Activated CD8-positive, alpha-beta memory T cell treated with anti-CD3 and anti-CD28 coated beads for 1 hour (primary cell): ENCODE results near the gene EPB41.

ENCODE experiments used
- DNase-seq, 2 donors: peaks; one replicate each; pipeline ENCODE4 v3.0.0-alpha.2; 2020; ENCODE audit warnings: low read depth in 1 of 2; ENCODE audit errors: extremely low read depth in 1 of 2

Gene EPB41

DNA sequence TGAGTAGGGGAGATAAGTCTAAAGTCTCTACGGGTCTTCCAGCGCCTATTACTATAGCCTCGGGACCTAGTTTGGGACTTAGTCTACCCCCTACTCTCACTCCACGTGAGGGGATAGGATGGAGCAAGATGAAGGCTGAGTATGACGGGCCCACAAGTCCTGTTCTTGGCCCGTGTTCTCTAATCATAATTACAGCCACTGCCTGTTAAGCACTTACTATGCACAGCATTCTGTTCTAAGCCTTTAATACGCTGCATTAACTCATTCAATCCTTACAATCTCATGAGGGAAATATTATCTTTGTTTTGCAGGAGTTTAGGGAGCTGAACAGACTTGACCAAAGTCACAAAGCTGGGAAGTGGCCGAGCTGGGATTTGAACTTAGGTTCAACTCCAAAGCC lies 23.9 kb upstream of the EPB41 start:
- DNase-seq, result no peak

- DNase-seq, result no peak
These were observed 23.5 kb upstream of the EPB41 start for GRCh38 chr1:28890836-28891235.

DNA sequence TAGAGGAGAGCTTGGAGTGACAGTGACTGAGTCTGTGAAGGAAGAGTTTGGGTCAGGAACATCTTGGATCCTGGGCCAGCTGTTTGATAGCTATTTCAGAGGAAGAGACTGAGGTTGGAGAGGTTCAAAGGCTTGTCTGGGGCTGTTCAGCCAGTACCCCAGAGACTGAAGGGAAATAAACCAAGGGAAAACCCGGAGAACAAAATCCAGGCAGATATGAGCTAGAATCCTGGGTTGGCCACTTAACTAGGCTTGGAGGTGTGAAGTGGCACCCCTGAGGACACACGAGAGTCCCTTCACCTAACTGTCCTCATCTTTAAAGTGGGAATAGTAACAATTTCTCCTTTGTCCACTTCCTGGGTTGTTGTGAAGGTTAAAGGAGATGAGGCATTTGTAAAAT lies 23.1 kb upstream of the EPB41 start:
- DNase-seq, result no peak

GRCh38 chr1:28893403-28894102 lies 20.8 kb upstream of the EPB41 start:
- no peak for DNase-seq

DNA sequence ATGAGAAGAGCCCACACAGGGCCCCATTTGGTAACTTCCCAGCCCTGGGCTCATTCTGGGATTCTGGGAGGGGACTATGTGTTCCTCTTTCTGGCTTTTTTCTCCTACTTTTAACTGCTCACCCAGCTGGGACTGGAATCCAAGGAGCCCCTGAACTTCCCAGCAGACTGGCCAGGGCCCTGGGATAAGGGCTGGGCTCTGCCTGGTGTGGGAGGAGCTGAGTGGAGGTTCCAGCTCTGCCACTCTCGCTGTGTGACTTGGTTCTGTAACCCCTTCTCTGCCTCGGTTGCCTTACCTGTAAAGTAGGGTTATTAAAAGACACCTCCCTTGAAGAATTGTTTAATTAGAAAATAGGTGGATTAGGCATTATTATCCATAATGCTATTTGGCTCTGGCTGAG lies 19.6 kb upstream of the EPB41 start:
- no peak for DNase-seq

DNA sequence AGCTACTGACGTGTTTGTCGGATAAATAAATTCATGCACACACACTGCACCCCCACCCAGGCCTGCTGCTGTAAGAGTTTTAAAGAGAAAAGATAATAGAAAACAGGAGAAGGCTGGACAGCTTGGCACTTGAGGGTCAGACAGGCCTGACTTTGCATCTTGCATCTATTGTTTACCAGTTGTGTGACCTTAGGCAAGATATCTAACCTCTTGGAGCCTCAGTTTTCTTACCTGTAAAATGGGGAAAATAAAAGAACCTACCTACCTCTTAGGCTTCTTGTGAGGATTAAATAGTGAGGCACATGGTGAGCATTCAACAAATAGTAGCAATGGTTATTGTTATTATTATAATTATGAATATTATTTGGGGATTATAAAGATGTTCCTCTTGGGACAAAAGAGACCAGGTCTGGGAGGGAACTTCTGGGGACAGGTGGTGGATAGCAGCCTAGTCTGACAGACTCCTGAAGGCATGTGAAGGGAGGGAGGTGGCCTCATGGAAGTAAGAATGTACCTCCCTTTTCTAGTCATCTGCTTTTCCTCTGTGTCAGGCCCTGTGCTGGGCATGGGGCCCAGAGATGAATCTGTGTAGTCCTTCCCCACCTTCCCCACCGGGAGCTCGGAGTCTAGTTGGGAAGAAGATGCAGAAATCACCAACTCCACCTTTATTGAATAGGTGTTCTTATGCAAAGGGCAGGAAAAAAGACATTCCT lies 18.3 kb upstream of the EPB41 start:
- no peak for DNase-seq

DNA sequence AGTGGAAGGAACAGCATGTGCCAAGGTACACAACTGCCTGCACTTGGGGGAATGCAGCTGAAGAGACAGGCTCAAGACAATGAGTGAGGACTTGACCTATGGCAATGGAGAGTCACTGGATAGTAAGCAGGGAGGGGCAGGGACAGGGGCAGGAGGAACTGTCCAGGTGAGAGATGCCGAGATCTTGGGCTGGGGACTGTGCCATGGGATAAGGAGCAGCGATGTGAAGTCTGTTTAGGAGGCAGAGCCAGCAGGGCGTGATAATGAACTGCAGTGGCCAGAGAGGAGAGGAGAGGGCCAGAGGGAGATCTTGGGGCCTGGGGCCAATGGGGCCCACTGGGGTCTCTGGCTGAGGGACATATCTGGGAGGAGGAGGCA lies 17.8 kb upstream of the EPB41 start:
- no peak for DNase-seq

DNA sequence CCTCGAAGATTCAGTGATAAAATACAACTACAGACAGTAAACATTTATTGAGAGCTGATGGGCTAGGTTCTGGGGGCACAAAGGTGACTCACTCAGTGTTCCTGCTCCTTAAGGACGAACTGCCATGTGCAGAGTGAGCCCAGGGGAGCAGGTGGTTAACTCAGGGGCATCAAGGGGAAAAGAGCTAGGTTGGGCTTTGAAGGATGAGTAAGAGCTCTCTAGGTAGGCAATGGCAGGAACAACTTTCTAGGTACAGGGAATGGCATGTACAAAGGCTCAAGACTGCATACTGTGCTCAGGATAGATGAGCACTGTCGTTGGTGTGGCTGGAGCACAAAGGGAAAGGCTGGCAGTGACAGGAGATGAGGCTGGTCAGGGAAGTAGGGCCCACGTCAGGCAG lies 16.6 kb upstream of the EPB41 start:
- no peak for DNase-seq

GRCh38 chr1:28898405-28898881 lies 15.9 kb upstream of the EPB41 start:
- DNase-seq, result no peak

- no peak for DNase-seq
These were observed 15.1 kb upstream of the EPB41 start for GRCh38 chr1:28899267-28899666.

DNA sequence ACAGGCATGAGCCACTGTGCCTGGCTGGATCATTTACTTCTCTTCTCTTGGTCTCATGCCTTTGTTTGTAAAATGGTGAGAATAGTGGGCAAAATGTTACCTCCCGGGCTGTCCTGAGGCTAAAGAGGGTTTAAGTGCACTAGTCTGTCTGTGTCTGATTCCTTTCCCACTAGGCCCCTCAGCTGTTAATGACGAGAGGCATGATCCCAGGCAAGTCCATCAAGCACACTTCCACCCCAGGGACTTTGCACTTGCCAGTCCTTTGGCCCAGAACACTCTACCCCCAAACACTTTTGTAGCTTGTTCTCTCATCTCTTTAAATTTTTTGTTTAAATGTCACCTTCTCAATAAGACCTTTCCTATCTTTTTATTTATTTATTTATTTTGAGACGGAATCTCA lies 13.8 kb upstream of the EPB41 start:
- no peak for DNase-seq

- no peak for DNase-seq
These were observed 11.6 kb upstream of the EPB41 start for GRCh38 chr1:28902738-28903137.

DNA sequence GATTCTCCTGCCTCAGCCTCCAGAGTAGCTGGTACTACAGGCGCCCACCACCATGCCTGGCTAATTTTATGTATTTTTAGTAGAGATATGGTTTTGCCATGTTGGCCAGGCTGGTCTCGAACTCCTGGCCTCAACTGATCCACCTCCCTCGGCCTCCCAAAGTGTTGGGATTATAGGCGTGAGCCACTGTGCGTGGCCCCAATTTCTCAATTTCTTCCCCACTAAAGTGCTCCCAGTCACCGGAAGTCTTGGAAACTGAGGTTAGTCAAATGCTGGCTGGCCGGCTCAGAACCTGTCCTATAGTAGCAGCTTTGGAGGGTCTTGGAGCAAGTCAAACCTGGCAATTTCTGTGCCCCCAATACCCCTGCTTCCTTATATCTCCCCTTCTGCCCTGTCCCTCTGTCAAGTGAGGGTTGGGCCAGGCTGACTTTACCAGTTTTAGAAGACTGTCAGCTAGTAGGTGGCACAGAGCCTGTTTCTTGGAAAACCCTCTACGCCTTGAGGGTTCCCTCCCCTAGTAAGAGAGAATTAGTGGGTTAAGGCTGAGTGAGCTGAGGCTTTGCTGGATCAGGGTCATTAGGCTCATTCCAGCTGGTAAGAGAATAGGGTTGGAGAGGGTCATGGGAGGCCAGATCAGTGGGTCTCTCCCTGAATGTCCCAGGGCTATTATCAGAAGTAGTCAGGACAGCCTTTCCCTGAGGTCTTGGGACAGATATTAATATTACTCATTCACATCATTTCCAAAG lies 8.3 kb upstream of the EPB41 start:
- no peak for DNase-seq

GRCh38 chr1:28909198-28909597 lies 5.2 kb upstream of the EPB41 start:
- no peak for DNase-seq

GRCh38 chr1:28910379-28911115 lies 3.8 kb upstream of the EPB41 start:
- DNase-seq, result no peak

DNA sequence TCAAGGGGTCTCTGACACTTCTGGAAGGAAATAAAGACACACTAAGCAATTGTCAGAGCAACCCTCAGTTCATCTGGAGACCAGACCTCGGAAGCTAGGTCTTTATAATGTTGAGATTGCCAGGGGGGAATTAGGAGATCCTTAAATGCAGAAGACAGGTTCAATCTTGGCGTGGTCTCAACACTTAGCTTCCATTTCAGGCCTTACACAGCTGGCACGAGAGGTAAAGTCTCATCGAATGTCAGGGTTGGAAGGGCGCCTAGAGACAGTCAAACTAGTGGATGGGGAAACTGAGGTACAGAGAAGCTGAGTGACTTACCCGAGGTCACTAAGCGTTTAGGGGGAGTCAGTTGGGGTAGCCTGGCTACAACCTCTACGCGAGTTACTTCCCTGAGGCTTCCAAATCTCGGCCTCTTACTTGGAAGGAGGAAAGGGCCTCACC lies 562 bp upstream of the EPB41 start:
- DNase-seq, result no peak

- DNase-seq, result peak in 1 of 2 donors; percentile 9
These were observed 894 bp downstream of the EPB41 start for GRCh38 chr1:28915031-28915895.

DNA sequence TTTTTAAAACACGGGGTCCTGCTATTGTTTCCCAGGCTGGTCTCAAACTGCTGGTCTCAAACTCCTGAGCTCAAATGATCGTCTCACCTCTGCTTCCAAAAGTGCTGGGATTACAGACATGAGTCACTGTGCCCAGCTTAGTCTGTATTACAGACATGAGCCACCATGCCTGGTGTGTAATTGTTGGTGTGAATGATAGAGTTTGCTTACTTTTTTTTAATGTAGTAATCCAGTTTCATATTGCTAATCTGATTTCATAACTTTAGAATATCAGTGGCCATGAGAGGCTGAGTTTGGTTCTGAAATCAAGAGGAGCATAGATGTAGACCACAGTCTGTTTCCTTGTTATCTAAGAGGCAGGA lies 3.4 kb downstream of the EPB41 start:
- no peak for DNase-seq

DNA sequence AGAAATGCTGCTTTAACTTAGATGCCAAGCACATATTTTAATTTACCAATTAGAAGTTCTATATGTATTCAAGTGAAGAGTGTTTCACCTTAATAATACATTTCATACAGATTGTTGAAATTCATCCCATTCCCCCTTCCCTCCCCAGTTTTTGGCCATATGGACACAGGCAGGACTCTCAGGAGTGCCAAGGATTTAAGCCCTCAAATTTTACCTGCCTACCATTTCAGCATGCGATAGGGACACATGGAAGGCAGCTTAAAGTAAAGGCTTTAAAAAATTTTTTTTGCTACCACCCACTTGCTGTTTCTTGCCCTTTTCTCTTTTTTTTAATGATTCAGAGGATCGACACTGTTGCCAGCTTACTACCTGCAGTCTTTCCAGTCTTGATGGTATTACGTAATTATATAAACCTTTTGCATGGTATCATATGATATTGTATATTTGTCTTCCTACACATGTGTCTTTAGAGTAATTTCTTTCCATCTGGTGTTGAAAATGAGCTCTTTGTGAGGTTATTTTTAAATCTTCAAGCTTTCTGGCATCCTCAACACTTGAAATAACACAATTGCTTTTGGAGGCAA lies 7.0 kb downstream of the EPB41 start:
- no peak for DNase-seq

- DNase-seq, result no peak
These were observed 11.1 kb downstream of the EPB41 start for GRCh38 chr1:28925350-28925891.
